OCI-LY7 (cell line): Measurements from ENCODE around the gene SHC1. TPM values are rescaled to one million over a fixed set of nuclear protein-coding genes. Genes with fewer than 3 reads are reported as not detected.

ENCODE experiments used
- BruUV-seq: library from RNA; stranded (reverse); fragments of 400-500 nt; replicated peaks from 2 replicates; lab custom pipeline; 2021; lab: Mats Ljungman, UMichigan
- CTCF ChIA-PET: fragments of 300-600 bp; sonication (Branson Sonifier 250); formaldehyde crosslinking; loops from one replicate; lab custom pipeline; 2022; ENCODE audit warnings: antibody characterized with exemption; ENCODE audit not compliant: unreplicated experiment; lab: Charles Lee
- POLR2A ChIA-PET: fragments of 300-600 bp; sonication (Branson Sonifier 250); formaldehyde crosslinking; loops from one replicate; lab custom pipeline; 2022; ENCODE audit warnings: antibody characterized with exemption; lab: Charles Lee
- DNase-seq: peaks from one replicate; pipeline ENCODE4 v3.0.0-alpha.2; 2015; ENCODE audit warnings: low spot score
- H2AFZ ChIP-seq: fragments of 200-600 bp; sonication (generic), shearing (Covaris generic); 2 replicates; pipeline ENCODE4 v1.6.1; 2014; ENCODE audit warnings: mild to moderate bottlenecking, antibody characterized with exemption, low read length, moderate library complexity
- H3K27ac ChIP-seq: fragments of 200-600 bp; sonication (generic); 2 replicates; pipeline ENCODE4 v1.5.1; 2014; ENCODE audit warnings: mixed run types, low read depth, mild to moderate bottlenecking, moderate library complexity, low read length, inconsistent platforms; ENCODE audit not compliant: poor library complexity, severe bottlenecking
- H3K36me3 ChIP-seq: fragments of 200-600 bp; sonication (generic); 2 replicates; pipeline ENCODE4 v1.6.1; 2014; ENCODE audit warnings: mild to moderate bottlenecking, antibody characterized with exemption, low read length, moderate library complexity, mixed read lengths; ENCODE audit not compliant: insufficient read depth
- H3K4me1 ChIP-seq: fragments of 200-600 bp; sonication (generic); 2 replicates; pipeline ENCODE4 v1.5.1; 2014; ENCODE audit warnings: mild to moderate bottlenecking, low read length; ENCODE audit not compliant: insufficient read depth, poor library complexity, severe bottlenecking
- H3K4me2 ChIP-seq: fragments of 200-600 bp; sonication (generic); 2 replicates; pipeline ENCODE4 v1.6.1; 2014; ENCODE audit warnings: mild to moderate bottlenecking, low read length
- H3K4me3 ChIP-seq: fragments of 200-600 bp; sonication (generic); 2 replicates; pipeline ENCODE4 v1.5.1; 2014; ENCODE audit warnings: mild to moderate bottlenecking, low read depth, low read length; ENCODE audit not compliant: poor library complexity, severe bottlenecking
- H3K79me2 ChIP-seq: fragments of 200-600 bp; sonication (generic); 2 replicates; pipeline ENCODE4 v1.6.1; 2016; ENCODE audit warnings: low read depth, mild to moderate bottlenecking, low read length, moderate library complexity, mixed read lengths; ENCODE audit not compliant: insufficient read depth
- H3K9me2 ChIP-seq: fragments of 200-600 bp; sonication (generic); 2 replicates; pipeline ENCODE4 v1.6.1; 2016; ENCODE audit warnings: mild to moderate bottlenecking, low read length, mixed read lengths; ENCODE audit not compliant: insufficient read depth
- H3K9me3 ChIP-seq: fragments of 200-600 bp; sonication (generic); 2 replicates; pipeline ENCODE4 v1.6.1; 2014; ENCODE audit warnings: mild to moderate bottlenecking, mixed run types, low read length, mixed read lengths
- H4K20me1 ChIP-seq: fragments of 200-600 bp; sonication (generic); 2 replicates; pipeline ENCODE4 v1.6.1; 2014; ENCODE audit warnings: mild to moderate bottlenecking, antibody characterized with exemption, low read length, moderate library complexity, mixed read lengths; ENCODE audit not compliant: insufficient read depth
- EZH2phosphoT487 ChIP-seq: fragments of 200-600 bp; sonication (generic); IDR thresholded peaks from 2 replicates; pipeline ENCODE4 v1.6.1; 2018; ENCODE audit warnings: low read depth, borderline replicate concordance, mild to moderate bottlenecking, mixed run types, antibody characterized with exemption, low read length, moderate library complexity, mixed read lengths
- intact Hi-C: fragments of 100-400 bp; cut with micrococcal nuclease; formaldehyde crosslinking; loops from one replicate; pipeline ENCODE4 v1.10.0; 2022; ENCODE audit not compliant: unreplicated experiment
- total RNA-seq, 2 experiments: library from RNA; depleted of rRNA in 1 of 2; stranded (reverse); fragments of >200 nt in 1 of 2; shearing (Covaris generic) in 1 of 2; gene quantifications; 2 replicates each; pipeline ENCODE4 v1.2.3, GENCODE V29; 2014 to 2022
- TF ChIP-seq, protein P1 (sequence below): fragments of 200-600 bp; sonication (generic); conservative IDR thresholded peaks from 2 replicates; pipeline ENCODE4 v1.5.1; 2014; ENCODE audit warnings: mild to moderate bottlenecking, antibody characterized with exemption, low read length, moderate library complexity, mixed read lengths

SHC1 gene
- total RNA-seq, 2 experiments from 2014 or later, result 37.6 to 77.4 TPM

- CTCF ChIA-PET, result no interaction called here
- no peaks in the 10 kb centered on the region for H4K20me1 ChIP-seq
These were observed 39.8 kb upstream of the SHC1 start for GRCh38 chr1:155010211-155010918.

GRCh38 chr1:155009742-155010141, 39.2 kb upstream of the SHC1 start:
- ChIA-PET CTCF (no interaction called here), POLR2A (no interaction called here)
- Histone ChIP-seq H3K27ac (no peak overlapping the region), H3K4me2 (no peak overlapping the region), H3K79me2 (no peaks in the 10 kb centered on the region), H3K9me3 (no peaks in the 10 kb centered on the region), H3K4me1 (peaks cover 81% of the 10 kb centered on the region), H3K9me2 (no peaks in the 10 kb centered on the region), H2AFZ (no peak overlapping the region), H4K20me1 (no peaks in the 10 kb centered on the region), H3K36me3 (peaks cover 1% of the 10 kb centered on the region; the same call in 1 of the 2 replicates), H3K4me3 (no peak overlapping the region)
- intact Hi-C loops, result no loop called here
- no TSS peak for BruUV-seq
- TF ChIP-seq, protein P1, sequence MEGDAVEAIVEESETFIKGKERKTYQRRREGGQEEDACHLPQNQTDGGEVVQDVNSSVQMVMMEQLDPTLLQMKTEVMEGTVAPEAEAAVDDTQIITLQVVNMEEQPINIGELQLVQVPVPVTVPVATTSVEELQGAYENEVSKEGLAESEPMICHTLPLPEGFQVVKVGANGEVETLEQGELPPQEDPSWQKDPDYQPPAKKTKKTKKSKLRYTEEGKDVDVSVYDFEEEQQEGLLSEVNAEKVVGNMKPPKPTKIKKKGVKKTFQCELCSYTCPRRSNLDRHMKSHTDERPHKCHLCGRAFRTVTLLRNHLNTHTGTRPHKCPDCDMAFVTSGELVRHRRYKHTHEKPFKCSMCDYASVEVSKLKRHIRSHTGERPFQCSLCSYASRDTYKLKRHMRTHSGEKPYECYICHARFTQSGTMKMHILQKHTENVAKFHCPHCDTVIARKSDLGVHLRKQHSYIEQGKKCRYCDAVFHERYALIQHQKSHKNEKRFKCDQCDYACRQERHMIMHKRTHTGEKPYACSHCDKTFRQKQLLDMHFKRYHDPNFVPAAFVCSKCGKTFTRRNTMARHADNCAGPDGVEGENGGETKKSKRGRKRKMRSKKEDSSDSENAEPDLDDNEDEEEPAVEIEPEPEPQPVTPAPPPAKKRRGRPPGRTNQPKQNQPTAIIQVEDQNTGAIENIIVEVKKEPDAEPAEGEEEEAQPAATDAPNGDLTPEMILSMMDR, result no peak
- no peak for TF ChIP-seq EZH2phosphoT487
- DNase-seq, result no peak

More at GRCh38 chr1:155010211-155010918, 39.8 kb upstream of the SHC1 start:
- Histone ChIP-seq H3K9me3 (no peaks in the 10 kb centered on the region), H3K36me3 (peaks cover 8% of the 10 kb centered on the region; the same call in 1 of the 2 replicates), H3K4me3 (no peak overlapping the region), H2AFZ (no peak overlapping the region), H3K79me2 (no peaks in the 10 kb centered on the region), H3K4me2 (no peak overlapping the region), H3K9me2 (no peaks in the 10 kb centered on the region), H3K4me1 (peaks cover 80% of the 10 kb centered on the region), H3K27ac (no peak overlapping the region)
- TF ChIP-seq EZH2phosphoT487, result no peak
- POLR2A ChIA-PET, result interaction anchor here (0.6 kb wide), 1 partner anchor 213 kb away, joined by 3 read pairs; no protein-coding TSS in a partner anchor
- intact Hi-C loops, result no loop called here
- BruUV-seq, result no TSS peak
- no peak for DNase-seq

DNA sequence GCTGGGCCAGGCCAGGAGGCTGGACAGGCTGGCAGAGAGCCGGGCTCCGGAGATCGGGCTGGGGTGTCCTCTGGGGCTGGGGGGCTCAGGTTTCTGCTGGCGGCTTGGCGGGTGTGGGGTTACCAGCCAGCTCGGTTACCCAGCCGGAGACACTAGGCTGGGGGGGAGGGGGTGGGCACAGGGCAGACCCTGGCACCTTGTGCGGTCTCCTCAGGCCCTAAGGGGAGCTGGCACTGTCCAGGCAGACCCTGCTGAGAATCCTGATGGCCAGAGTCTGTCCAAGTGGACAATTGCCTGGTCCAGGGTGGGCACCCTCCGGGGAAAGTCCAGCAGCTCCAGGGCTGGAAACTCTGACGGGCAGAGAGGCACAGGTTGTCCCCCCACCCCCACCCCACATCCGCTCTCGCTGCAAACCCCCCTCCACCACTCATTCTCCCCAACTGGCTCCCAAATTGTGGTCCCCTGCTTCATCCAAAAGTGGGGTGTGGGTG, 38.7 kb upstream of the SHC1 start:
- Histone ChIP-seq H3K27ac (no peak overlapping the region), H3K79me2 (no peaks in the 10 kb centered on the region)

More for the DNA sequence above, 38.7 kb upstream of the SHC1 start:
- Histone ChIP-seq H3K4me2 (no peak overlapping the region), H3K9me3 (no peaks in the 10 kb centered on the region), H3K4me1 (peaks cover 81% of the 10 kb centered on the region), H4K20me1 (no peaks in the 10 kb centered on the region), H3K36me3 (no peaks in the 10 kb centered on the region), H3K9me2 (no peaks in the 10 kb centered on the region), H2AFZ (no peak overlapping the region), H3K4me3 (no peak overlapping the region)
- CTCF ChIA-PET, result no interaction called here
- BruUV-seq, result no TSS peak
- no peak for TF ChIP-seq EZH2phosphoT487
- intact Hi-C loops, result no loop called here
- POLR2A ChIA-PET, result no interaction called here
- no peak for DNase-seq
